Right atrium auricular region (tissue), 2 donors: ENCODE measurements around the gene PABPC3. TPM values are rescaled to one million over a fixed set of nuclear protein-coding genes. Genes with fewer than 3 reads are reported as not detected.
A peak's percentile ranks its signal among the peaks of the same experiment; 100 is the strongest.

Experiments used
- DNase-seq: peaks from one replicate; pipeline ENCODE4 v3.0.0-alpha.2; 2019; ENCODE audit warnings: low spot score
- H3K27ac ChIP-seq, 2 donors: fragments of 200-600 bp; sonication (generic); 1 replicate in 1 of 2; 2 replicates in 1 of 2; pipeline ENCODE4 v1.5.1; 2016 to 2019
- H3K27me3 ChIP-seq, 2 donors: fragments of 200-600 bp; sonication (generic); one replicate each; pipeline versions ENCODE4 v1.5.1 to v1.6.0; 2017 to 2019
- H3K36me3 ChIP-seq: fragments of 200-600 bp; sonication (generic); one replicate; pipeline ENCODE4 v1.5.1; 2016
- H3K4me1 ChIP-seq, 2 donors: fragments of 200-600 bp; sonication (generic); one replicate each; pipeline versions ENCODE4 v1.5.1 to v1.6.0; 2017 to 2019
- H3K4me3 ChIP-seq, 2 donors: fragments of 200-600 bp; sonication (generic); 1 replicate in 1 of 2; 2 replicates in 1 of 2; pipeline ENCODE4 v1.5.1; 2017 to 2019; ENCODE audit warnings: mild to moderate bottlenecking in 1 of 2, moderate library complexity in 1 of 2
- H3K9me3 ChIP-seq, 2 donors: fragments of 200-600 bp; sonication (generic); one replicate each; pipeline ENCODE4 v1.5.1; 2019
- total RNA-seq, 2 donors: library from RNA; depleted of rRNA; stranded (reverse); fragments of >200 nt; gene quantifications; one replicate each; pipeline ENCODE4 v1.1.0, GENCODE V29; 2016
- TF ChIP-seq, protein P1 (sequence below), 2 donors: fragments of 200-600 bp; sonication (generic); IDR thresholded peaks; one replicate each; pipeline ENCODE4 v1.5.1; 2019; ENCODE audit warnings: antibody characterized with exemption in 2 of 2

PABPC3 gene
- total RNA-seq, result not detected

DNA sequence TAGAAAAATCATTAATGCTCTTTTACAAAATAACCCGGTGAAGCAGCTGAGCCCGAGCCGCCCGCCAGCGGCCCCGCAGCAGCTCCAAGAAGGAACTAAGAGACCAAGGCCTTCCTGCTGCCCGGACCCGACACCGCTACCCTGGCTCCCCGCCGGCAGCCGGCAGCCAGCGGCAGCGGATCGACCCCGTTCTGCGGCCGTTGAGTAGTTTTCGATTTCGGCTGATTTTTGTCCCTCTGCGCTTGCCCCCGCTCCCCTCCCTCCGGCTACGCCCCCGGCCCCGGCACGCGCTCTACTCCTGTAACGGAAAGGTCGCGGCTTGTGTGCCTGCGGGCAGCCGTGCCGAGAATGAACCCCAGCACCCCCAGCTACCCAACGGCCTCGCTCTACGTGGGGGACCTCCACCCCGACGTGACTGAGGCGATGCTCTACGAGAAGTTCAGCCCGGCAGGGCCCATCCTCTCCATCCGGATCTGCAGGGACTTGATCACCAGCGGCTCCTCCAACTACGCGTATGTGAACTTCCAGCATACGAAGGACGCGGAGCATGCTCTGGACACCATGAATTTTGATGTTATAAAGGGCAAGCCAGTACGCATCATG, at the start of gene PABPC3:
TSS of gene PABPC3 (plus strand) at position 286 of the 603 bp plus-strand sequence. CDS start at position 349, 63 bp downstream.
- H3K4me3 ChIP-seq, result no peak within 1 kb of the TSS
- TF ChIP-seq, protein P1, sequence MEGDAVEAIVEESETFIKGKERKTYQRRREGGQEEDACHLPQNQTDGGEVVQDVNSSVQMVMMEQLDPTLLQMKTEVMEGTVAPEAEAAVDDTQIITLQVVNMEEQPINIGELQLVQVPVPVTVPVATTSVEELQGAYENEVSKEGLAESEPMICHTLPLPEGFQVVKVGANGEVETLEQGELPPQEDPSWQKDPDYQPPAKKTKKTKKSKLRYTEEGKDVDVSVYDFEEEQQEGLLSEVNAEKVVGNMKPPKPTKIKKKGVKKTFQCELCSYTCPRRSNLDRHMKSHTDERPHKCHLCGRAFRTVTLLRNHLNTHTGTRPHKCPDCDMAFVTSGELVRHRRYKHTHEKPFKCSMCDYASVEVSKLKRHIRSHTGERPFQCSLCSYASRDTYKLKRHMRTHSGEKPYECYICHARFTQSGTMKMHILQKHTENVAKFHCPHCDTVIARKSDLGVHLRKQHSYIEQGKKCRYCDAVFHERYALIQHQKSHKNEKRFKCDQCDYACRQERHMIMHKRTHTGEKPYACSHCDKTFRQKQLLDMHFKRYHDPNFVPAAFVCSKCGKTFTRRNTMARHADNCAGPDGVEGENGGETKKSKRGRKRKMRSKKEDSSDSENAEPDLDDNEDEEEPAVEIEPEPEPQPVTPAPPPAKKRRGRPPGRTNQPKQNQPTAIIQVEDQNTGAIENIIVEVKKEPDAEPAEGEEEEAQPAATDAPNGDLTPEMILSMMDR (IDR thresholded peaks at IDR 0.05), result no peak
- no peak within 1 kb of the TSS for H3K27ac ChIP-seq
- H3K36me3 ChIP-seq, result no peaks in the 10 kb centered on the region
- H3K9me3 ChIP-seq, result peaks cover 0 to 5% of the 10 kb centered on the region in 2 donors
- no peak for DNase-seq
- no peaks in the 10 kb centered on the region for H3K4me1 ChIP-seq
- H3K27me3 ChIP-seq, result peaks cover 0 to 5% of the 10 kb centered on the region in 2 donors

DNA sequence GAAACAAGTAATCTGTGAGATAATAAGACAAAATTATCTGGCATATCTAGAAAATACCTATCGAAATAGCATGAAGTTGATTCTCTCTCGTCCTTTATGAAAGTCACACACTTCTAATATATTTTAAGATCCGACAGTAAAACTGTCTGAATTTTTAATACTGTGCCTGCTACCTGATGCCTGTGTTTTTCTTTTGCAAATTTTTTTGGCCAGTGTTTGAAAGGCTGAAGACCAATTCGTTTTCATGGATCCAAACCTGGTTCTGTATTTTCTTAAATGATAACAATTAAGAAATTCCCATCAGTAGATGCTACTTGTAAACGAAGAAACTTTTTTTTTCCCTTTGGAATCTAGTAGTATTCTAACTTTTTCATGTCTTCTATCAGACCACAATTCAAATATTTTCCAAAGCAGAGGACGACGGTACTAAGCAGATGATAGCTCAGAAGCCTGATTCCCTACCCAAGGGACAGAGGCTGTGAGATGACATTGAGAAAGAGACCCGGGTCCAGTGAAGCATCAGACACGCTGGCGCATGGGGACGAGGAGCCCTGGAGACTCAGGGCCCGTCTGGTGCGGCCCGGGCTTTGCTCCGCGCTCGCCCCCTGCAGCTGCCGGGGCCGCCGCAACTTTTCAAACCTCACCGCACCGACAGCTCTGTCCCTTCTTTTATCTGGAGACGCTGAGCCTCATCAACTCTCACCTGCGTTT, 49.5 kb upstream of the PABPC3 start:
- peak overlapping the region in 1 of 2 donors; percentile 37 for H3K4me3 ChIP-seq
- H3K4me1 ChIP-seq, result peaks cover 0 to 6% of the 10 kb centered on the region in 2 donors
- DNase-seq, result no peak
- no peak overlapping the region for H3K27ac ChIP-seq
- peaks cover 0 to 10% of the 10 kb centered on the region in 2 donors for H3K9me3 ChIP-seq
- TF ChIP-seq, protein P1 (IDR thresholded peaks at IDR 0.05), result no peak
- H3K36me3 ChIP-seq, result no peaks in the 10 kb centered on the region
- H3K27me3 ChIP-seq, result no peaks in the 10 kb centered on the region

DNA sequence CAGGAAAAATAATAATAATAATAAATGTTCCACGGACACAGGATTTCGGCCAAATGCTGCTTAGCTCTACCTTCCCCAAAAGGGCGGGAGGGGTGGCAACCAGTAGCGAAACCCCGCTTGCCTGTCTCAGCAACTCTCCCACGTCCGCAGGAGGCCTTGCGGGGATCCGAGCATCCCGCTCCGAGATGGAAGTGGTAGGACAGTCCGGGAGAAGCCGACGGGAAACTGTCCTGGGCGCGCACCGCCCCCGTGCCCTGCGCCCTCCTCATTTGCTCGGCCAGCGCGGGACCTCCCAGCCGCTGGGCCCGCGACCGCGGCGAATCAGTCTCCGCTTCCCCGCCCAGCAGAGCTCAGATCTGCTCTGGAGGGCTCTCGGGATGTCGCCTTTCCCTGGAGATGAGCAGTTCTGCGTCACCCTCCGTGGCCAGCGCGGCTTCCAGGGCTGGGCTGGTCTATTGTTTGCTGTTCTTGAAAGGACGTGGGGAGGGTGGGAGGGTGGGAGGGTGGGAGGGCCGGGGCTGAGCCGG, 48.9 kb upstream of the PABPC3 start:
- no peak for DNase-seq
- no peak overlapping the region for H3K27ac ChIP-seq
- H3K4me3 ChIP-seq, result peak overlapping the region in 1 of 2 donors; percentile 37
- H3K27me3 ChIP-seq, result no peaks in the 10 kb centered on the region
- TF ChIP-seq, protein P1 (IDR thresholded peaks at IDR 0.05), result no peak
- H3K36me3 ChIP-seq, result no peaks in the 10 kb centered on the region
- H3K4me1 ChIP-seq, result peaks cover 0 to 6% of the 10 kb centered on the region in 2 donors
- peaks cover 0 to 14% of the 10 kb centered on the region in 2 donors for H3K9me3 ChIP-seq

DNA sequence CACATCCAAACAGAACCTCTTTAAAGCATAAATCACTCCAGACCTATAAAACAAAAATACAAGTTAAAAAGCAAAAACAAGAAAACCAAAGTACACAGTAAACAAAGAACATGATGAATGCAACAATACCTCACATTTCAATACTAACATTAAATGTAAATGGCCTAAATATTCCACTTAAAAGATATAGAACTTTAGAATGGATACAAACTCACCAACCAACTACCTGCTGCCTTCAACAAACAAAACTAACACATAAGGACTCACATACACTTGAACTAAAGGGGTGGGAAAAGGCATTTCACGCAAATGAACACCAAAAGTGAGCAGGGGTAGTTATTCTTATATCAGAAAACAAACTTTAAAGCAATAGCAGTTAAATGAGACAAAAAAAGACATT, 44.9 kb upstream of the PABPC3 start:
- DNase-seq, result no peak
- H3K27ac ChIP-seq, result no peak overlapping the region
- no peaks in the 10 kb centered on the region for H3K27me3 ChIP-seq
- no peak overlapping the region for H3K4me3 ChIP-seq
- peaks cover 0 to 14% of the 10 kb centered on the region in 2 donors for H3K9me3 ChIP-seq
- H3K36me3 ChIP-seq, result no peaks in the 10 kb centered on the region
- TF ChIP-seq, protein P1 (IDR thresholded peaks at IDR 0.05), result no peak
- H3K4me1 ChIP-seq, result peaks cover 0 to 6% of the 10 kb centered on the region in 2 donors

DNA sequence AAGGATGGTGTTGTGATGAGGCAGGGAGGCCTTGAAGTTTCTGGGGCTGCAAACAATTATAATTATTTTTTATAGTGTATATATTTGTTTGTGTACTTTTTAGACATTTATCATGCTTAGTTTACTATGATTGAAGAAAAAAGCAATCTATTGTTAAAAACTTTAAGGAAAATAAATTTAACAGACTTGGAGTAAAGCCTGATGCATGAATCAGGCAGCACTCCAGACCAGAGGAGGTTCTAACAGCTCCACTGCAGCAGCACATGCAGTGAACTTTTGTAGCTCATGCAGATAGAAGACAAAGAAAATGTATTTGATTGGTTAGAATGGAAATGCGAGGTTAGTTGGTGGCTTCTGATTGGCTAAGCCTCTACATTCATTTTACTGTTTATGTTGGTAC, 36.8 kb upstream of the PABPC3 start:
- TF ChIP-seq, protein P1 (IDR thresholded peaks at IDR 0.05), result no peak
- DNase-seq, result no peak
- Histone ChIP-seq H3K27ac (no peak overlapping the region), H3K4me3 (no peak overlapping the region), H3K36me3 (no peaks in the 10 kb centered on the region), H3K9me3 (no peaks in the 10 kb centered on the region), H3K4me1 (no peaks in the 10 kb centered on the region), H3K27me3 (no peaks in the 10 kb centered on the region)
